Superior temporal gyrus (tissue), 1 donor: ENCODE results near the gene SQSTM1.
"Not testable (repeated sequence)": the region's sequence is repeated elsewhere in the genome, so short reads cannot be mapped to it uniquely, and the experiment has no call there.

Experiments
- DNase-seq: peaks from one replicate; pipeline ENCODE4 v3.0.0-alpha.2; 2016; ENCODE audit errors: extremely low spot score

Gene SQSTM1

GRCh38 chr5:179824745-179825112 is 4.0 kb downstream of the SQSTM1 start:
- no peak for DNase-seq

- DNase-seq = no peak
Observed at GRCh38 chr5:179825655-179826182, 5.0 kb downstream of the SQSTM1 start.

GRCh38 chr5:179827680-179828079 is 7.0 kb downstream of the SQSTM1 start:
- DNase-seq = no peak

DNA sequence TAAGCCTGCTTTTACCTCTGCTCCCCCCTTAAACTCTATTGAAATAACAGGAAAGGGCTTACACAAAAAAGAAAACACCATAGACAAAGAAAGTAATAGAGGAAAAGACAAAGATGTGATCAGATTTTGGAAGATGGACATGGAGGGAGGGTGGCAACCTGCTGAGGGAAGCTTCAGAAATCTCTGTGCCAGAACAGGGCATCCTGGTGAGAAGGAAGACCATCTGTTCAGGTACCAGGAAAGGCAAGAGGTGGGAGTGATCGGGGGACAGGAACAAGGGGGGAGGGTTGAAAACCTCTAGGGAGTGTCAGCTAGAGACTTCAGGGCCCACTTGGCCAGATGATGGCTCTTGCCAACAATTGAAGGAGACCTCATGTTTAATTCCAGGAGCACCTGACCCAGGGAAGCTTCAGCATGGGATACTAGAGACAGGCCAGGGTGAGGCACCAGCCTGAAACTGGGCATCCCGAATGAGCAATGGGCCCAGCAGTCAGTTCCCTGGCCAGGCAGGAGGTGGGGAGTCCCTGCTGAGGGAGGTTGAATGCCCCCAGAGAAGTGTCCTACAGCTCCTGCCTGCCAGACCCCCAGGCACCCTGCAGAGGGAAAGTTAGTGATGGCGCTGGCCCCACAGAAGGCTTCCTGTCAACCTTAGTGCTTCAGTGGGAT is 8.2 kb downstream of the SQSTM1 start:
- DNase-seq = no peak

GRCh38 chr5:179829732-179830435 is 9.2 kb downstream of the SQSTM1 start:
- no peak for DNase-seq

DNA sequence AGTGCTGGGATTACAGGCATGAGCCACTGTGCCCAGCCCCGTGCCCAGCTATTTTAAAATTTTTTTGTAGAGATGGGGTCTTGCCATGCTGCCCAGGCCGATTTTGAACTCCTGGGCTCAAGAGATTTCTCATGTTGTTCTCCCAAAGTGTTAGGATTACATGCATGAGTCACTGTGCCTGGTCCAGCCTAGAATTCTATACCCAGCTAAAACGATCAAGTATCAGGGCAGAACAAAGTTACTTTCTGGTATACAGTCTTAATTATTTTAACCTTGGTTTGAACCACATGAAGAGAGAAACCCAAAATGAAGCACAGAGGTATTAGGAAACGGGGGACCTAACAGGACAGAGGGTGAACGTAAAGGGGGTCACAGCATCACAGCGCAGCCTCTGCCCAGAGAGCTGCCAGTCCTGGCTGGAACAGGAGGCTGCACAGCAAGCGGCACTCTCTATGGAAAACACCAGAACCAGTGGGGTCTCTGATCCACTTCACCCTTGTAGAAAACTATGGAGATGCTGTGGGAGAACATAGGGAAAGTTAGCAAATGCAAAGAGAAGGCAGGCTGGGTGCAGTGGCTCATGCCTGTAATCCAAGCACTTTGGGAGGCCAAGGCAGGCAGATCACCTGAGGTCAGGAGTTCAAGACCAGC is 10.2 kb downstream of the SQSTM1 start:
- DNase-seq = no peak

GRCh38 chr5:179832039-179832745 is 11.5 kb downstream of the SQSTM1 start:
- no peak for DNase-seq

GRCh38 chr5:179833056-179833708 is 12.5 kb downstream of the SQSTM1 start:
- no peak for DNase-seq

GRCh38 chr5:179833709-179834070 is 13.0 kb downstream of the SQSTM1 start:
- DNase-seq = no peak

DNA sequence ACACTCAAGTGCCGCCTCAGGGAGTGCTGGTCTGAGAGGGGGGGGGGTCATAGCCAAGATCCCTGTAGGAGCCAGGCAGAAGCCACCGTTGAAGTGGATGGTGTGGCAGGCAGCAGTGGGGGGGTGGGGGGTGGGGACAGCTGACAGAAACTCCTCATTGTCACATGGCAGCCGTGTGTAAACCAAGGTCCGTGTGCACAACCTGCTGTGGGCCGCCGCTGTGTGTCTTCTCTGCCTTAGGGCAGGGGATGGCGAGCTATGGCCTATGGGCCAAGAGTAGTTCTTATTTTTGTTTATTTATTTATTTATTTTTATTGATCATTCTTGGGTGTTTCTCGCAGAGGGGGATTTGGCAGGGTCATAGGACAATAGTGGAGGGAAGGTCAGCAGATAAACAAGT is 13.4 kb downstream of the SQSTM1 start:
- DNase-seq = no peak

DNA sequence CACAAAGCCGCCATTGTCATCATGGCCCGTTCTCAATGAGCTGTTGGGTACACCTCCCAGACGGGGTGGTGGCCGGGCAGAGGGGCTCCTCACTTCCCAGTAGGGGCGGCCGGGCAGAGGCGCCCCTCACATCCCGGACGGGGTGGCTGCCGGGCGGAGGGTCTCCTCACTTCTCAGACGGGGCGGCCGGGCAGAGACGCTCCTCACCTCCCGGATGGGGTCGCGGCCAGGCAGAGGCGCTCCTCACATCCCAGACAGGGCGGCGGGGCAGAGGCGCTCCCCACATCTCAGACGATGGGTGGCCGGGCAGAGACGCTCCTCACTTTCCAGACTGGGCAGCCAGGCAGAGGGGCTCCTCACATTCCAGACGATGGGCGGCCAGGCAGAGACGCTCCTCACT is 14.2 kb downstream of the SQSTM1 start:
- not testable (repeated sequence) for DNase-seq

DNA sequence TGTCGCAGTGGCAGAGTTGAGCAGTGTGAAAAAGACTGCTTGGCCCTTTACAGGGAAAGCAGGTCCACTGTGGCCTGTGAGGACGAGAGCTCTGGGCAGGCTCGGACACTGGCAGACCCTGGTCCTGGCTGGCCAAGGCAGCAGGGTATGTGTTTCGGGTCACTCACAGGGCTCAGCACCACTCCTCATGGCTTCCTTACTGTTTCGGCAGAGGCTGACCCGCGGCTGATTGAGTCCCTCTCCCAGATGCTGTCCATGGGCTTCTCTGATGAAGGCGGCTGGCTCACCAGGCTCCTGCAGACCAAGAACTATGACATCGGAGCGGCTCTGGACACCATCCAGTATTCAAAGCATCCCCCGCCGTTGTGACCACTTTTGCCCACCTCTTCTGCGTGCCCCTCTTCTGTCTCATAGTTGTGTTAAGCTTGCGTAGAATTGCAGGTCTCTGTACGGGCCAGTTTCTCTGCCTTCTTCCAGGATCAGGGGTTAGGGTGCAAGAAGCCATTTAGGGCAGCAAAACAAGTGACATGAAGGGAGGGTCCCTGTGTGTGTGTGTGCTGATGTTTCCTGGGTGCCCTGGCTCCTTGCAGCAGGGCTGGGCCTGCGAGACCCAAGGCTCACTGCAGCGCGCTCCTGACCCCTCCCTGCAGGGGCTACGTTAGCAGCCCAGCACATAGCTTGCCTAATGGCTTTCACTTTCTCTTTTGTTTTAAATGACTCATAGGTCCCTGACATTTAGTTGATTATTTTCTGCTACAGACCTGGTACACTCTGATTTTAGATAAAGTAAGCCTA is 15.7 kb downstream of the SQSTM1 start:
- no peak for DNase-seq

GRCh38 chr5:179837076-179838011 is 16.6 kb downstream of the SQSTM1 start:
- DNase-seq = no peak

DNA sequence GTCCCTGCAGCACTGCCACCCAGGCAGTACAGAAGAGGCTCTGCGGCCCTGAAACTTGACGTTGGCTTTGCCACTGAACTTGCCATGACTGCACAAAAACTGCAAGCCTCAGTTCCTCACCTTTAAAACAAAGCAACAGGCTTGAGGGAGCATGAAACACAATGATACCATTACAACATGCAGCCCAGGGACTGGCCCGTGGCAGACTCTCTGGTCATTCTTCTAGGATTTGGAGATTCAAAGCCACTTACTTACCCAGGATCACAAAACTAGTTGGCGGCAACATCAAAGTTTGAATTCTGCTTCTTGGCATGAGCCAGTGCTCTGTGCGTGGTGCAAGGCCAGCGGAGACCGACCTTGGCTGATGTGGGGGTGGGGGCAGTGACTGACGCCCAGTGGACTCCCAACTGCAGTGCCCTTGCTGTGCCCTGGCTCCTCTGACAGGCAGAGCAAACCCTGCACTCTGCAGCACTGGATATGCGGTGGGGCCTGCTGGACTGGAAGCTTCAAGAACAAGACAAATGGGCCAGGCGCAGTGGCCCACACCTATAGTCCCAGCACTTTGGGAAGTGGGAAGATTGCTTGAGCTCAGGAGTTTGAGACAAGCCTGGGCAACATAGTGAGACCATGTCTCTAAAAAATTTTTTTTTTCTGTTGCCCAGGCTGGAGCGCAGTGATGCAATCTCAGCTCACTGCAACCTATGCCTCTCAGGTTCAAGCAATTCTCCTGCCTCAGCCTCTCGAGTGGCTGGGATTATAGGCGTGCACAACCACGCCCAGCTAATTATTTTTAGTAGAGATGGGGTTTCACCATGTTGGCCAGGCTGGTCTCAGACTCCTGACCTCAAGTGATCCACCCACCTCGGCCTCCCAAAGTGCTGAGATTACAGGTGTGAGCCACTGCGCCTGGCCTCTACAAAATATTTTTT is 18.9 kb downstream of the SQSTM1 start:
- DNase-seq = no peak

DNA sequence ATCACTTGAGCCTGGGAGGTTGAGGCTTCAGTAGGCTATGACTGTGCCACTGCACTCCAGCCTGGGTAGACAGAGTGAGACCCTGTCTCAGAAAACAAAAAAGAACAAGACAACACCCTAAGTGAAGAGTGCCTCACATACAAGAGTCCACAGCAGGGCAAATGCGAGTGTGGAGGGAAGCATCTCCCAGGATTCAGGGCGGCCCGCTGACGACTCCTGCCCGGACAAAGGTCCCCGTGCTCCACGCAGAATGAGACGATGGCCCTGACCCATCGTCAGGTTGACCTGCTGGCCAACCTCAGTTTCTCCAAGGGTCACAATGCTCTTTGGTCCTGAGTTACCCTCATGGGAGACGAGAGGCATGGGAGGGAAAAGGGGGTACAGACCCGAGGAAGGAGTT is 19.6 kb downstream of the SQSTM1 start:
- DNase-seq = no peak

- no peak for DNase-seq
Observed at GRCh38 chr5:179840766-179841165, 20.1 kb downstream of the SQSTM1 start.

- no peak for DNase-seq
Observed at GRCh38 chr5:179841621-179842020, 20.9 kb downstream of the SQSTM1 start.

GRCh38 chr5:179852993-179853547 is 32.4 kb downstream of the SQSTM1 start:
- DNase-seq = no peak
